ENCODE data around the gene GNAI2.

DNA sequence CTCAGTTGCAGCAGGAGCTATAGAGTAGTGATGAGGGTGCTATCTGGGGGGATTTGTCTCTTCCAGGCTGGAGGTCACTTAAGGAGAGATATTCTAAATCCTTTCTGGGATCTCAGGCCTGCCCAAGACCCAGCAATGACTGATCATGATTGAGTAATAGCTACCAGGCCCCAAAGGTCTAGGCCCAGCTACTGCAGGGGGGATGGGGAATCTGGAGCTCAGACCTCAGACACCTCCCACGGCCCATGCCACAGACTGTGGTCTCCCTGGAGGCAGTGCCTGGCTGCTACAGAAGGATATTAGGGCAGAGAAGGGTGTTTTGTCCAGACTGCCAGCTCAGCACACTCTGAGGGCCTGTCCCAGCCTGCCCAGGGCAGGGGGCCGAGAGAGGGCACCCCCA, 24.1 kb upstream of the GNAI2 start:
- TF ChIP-seq POLR2AphosphoS5 (IDR thresholded peaks at IDR 0.05; ENCODE audit: low read depth, low read length), result no peak
- no peak for TF ChIP-seq POLR2A (IDR thresholded peaks at IDR 0.05; ENCODE audit: low read depth, low read length)
- no peak for TF ChIP-seq POU2F2 (IDR thresholded peaks at IDR 0.05; ENCODE audit: low read depth, low read length)

All from GM12891 (cell line).